MG63 (cell line): Measurements from ENCODE around the gene NACA2. TPM values are rescaled to one million over a fixed set of nuclear protein-coding genes. Genes with fewer than 3 reads are reported as not detected.
"Not testable (repeated sequence)": the region's sequence is repeated elsewhere in the genome, so short reads cannot be mapped to it uniquely, and the experiment has no call there.

Experiments
- DNase-seq: peaks from one replicate; pipeline ENCODE4 v3.0.0-alpha.2; 2020
- H3K27me3 ChIP-seq: fragments of 250-450 bp; sonication (Bioruptor Pico); 2 replicates; pipeline ENCODE4 v1.5.1; 2020; ENCODE audit warnings: mild to moderate bottlenecking, moderate library complexity
- H3K36me3 ChIP-seq: fragments of 250-450 bp; sonication (Bioruptor Pico); 2 replicates; pipeline ENCODE4 v1.5.1; 2020; ENCODE audit warnings: mild to moderate bottlenecking, moderate library complexity
- H3K4me3 ChIP-seq: fragments of 250-450 bp; sonication (Bioruptor Pico); 2 replicates; pipeline ENCODE4 v1.5.1; 2020; ENCODE audit warnings: mild to moderate bottlenecking, moderate library complexity
- H3K9me3 ChIP-seq: fragments of 250-450 bp; sonication (Bioruptor Pico); 2 replicates; pipeline ENCODE4 v1.5.1; 2020; ENCODE audit warnings: mild to moderate bottlenecking, moderate library complexity
- total RNA-seq: library from RNA; depleted of rRNA; stranded (reverse); fragments of >200 nt; shearing (Covaris generic); gene quantifications from 2 replicates; pipeline ENCODE4 v1.2.3, GENCODE V29; 2014; ENCODE audit warnings: low replicate concordance

The NACA2 gene
- total RNA-seq, 1 experiment from 2014 or later = 0.43 TPM

DNA sequence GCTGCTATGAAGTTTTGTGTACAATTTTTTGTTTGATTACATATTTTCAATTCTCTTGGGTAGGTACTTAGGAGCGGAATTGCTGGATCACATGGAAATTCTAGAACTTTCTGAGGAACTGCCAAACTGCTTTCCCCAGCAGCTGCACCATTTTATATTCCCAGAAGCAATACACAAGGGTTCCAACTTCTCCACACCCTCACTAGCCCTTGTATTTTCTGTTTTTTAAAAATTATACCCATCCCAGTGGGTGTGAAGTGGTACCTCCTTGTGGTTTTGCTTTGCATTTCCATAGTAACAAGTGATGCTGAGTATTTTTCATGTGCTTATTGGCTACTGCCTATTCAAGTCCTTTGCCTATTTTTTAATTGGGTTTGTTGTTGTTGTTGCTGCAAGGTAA lies 20.9 kb downstream of the NACA2 start:
- no peaks in the 10 kb centered on the region for H3K9me3 ChIP-seq
- H3K27me3 ChIP-seq = no peaks in the 10 kb centered on the region; the same call in 1 of the 2 replicates
- H3K36me3 ChIP-seq = no peaks in the 10 kb centered on the region
- DNase-seq = no peak
- H3K4me3 ChIP-seq = no peak overlapping the region

GRCh38 chr17:61569525-61569924 lies 21.5 kb downstream of the NACA2 start:
- not testable (repeated sequence) for DNase-seq, H3K4me3 ChIP-seq, H3K27me3 ChIP-seq, H3K36me3 ChIP-seq, H3K9me3 ChIP-seq

DNA sequence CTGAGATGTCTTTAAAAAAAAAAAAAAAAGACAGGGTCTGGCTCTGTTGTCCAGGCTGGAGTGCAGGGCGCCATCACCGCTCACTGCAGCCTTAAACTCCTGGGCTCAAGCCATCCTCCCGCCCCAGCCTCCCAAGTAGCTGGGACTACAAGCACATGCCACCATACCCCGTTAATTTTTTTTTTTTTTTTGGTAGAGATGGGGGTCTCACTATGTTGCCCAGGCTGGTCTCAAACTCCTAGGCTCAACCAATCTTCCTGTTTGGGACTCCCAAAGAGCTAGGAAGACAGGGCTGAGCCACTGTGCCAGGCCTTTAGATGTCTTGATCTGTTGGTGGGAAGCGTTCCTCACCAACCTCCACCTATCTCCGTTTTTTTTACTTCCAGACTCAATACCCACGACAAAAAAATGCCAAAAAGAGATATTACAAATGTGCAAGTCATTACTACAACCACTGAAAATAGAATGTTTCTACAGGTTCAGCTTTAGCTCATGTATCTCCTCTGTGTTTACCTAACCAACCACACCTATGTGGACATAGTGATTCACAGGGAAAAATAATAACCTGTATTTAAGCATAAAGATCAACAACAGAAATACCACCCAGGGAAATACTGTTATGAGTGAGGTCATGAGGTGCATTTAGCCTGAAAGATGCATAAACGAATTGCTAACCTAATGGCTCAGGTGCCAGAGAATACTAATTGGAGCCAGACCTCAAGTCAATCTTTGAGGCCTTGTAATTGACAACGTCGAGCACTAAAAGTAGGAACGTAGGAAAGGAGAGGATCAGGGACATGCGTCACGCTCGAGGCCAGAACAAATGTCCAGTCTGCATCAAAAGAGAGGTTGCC lies 22.6 kb downstream of the NACA2 start:
- H3K36me3 ChIP-seq = no peaks in the 10 kb centered on the region
- no peaks in the 10 kb centered on the region; the same call in 1 of the 2 replicates for H3K27me3 ChIP-seq
- DNase-seq = no peak
- no peak overlapping the region for H3K4me3 ChIP-seq
- no peaks in the 10 kb centered on the region for H3K9me3 ChIP-seq

DNA sequence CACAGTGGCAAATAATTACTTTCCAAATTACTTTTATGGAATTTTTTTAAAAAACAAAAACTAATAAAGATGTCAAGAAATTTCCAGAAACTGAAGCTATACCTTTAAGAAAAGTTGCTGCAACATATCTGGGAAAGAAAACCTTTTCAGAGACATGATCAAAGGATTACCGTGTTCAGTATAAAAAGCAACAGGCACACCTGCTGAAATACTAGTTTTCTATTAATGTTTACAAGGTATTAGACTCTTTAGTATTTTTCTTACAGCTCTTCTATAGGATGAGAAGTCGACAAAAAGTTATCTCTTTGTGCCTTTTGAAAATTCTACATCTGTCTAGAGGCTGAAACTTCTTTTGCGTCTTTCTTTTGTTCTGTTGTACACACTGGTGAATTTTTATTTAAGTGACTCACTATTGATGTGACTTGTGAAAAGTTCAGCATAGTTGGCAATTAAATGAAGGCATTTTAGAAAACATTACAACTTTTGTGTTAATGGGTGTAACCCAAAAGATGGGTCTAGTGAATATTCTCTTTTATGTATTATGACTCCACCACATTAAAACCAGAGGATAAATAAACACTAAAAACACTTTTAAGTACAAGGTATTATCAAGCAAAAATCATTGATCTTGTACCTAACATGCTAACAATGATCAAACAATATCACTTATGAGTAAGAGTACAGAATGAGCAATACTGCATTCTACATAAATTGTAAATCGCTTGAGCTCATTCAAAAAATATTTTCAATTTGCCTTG lies 23.8 kb downstream of the NACA2 start:
- Histone ChIP-seq H3K9me3 (no peaks in the 10 kb centered on the region), H3K4me3 (no peak overlapping the region), H3K36me3 (no peaks in the 10 kb centered on the region), H3K27me3 (no peaks in the 10 kb centered on the region; the same call in 1 of the 2 replicates)
- no peak for DNase-seq

- H3K4me3 ChIP-seq, H3K36me3 ChIP-seq, DNase-seq, H3K9me3 ChIP-seq, H3K27me3 ChIP-seq: not testable (repeated sequence)
These were observed 24.6 kb downstream of the NACA2 start for GRCh38 chr17:61566448-61566847.

- H3K36me3 ChIP-seq, DNase-seq, H3K4me3 ChIP-seq, H3K27me3 ChIP-seq, H3K9me3 ChIP-seq: not testable (repeated sequence)
These were observed 25.2 kb downstream of the NACA2 start for GRCh38 chr17:61565850-61566249.

DNA sequence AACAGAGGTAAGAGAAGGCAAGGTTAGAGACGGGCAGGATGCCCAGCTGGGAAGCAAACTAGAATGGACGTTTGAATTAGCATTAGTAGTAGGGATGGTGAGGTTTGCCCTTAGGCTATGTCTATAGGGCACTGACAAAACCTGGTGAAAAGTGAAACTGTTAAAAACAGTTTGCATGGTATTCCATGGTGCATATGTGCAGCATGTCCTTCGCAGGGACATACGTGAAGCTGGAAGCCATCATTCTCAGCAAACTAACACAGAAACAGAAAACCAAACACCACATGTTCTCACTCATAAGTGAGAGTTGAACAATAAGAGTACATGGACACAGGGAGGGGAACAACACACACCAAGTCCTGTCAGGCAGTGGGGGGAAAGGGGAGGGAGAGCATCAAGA lies 25.8 kb downstream of the NACA2 start:
- DNase-seq = no peak
- H3K27me3 ChIP-seq = no peaks in the 10 kb centered on the region; the same call in 1 of the 2 replicates
- no peaks in the 10 kb centered on the region for H3K9me3 ChIP-seq
- H3K4me3 ChIP-seq = no peak overlapping the region
- H3K36me3 ChIP-seq = no peaks in the 10 kb centered on the region

DNA sequence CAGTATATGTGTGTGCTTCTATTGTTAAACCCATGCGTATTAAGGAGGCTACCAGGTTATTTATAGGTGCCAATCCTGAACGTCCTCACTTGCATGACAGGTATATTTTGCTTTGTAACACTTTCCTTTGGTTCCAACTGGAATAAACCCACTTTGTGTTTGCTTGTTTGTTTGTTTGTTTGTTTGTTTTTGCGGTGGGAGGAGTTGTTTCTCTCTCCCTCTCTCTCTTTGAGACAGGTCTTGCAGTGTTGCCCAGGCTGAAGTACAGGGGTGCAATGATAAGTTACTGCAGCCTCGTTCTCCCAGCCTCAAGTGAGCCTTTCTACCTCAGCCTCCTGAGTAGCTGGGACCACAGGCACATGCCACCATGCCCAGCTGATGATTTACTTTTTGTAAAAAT lies 28.7 kb downstream of the NACA2 start:
- DNase-seq = no peak
- Histone ChIP-seq H3K36me3 (no peaks in the 10 kb centered on the region), H3K4me3 (no peak overlapping the region), H3K27me3 (no peaks in the 10 kb centered on the region), H3K9me3 (no peaks in the 10 kb centered on the region)

DNA sequence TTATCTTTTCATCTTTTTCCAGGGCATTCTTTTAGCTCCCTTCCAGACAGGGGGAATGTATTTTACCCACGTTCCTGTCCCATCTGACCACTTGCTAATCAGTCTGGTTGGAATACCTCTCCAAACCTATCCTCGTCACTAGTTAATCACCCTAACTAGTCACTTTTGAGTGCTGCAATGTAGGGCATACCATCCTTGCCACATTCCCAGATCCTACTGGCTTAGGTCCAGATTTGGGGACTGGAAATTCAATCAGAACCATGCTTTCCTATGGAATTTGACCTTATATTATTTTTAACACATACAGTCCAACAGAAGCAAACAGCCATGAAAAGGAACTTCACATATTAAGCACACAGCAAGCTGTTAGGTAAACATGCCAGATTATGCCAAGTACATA lies 29.7 kb downstream of the NACA2 start:
- Histone ChIP-seq H3K27me3 (no peaks in the 10 kb centered on the region), H3K9me3 (no peaks in the 10 kb centered on the region), H3K4me3 (no peak overlapping the region), H3K36me3 (no peaks in the 10 kb centered on the region)
- DNase-seq = no peak

DNA sequence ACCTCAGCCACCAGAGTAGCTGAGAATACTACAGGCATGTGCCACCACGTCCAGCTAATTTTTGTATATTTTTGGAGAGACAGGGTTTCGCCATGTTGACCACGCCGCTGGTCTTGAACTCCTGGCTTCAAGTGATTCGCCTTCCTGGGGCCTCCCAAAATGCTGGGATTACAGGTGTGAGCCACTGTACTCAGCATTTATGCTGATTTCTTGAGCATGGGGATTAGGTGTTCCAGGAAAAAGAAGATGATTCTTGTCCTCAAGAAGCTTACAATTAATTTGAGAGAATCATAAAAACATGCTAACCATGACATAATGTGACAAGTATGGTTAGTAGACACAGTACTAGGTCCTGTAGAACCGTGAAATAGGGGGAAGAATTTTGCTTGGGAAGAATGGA lies 30.9 kb downstream of the NACA2 start:
- Histone ChIP-seq H3K4me3 (no peak overlapping the region), H3K36me3 (no peaks in the 10 kb centered on the region), H3K9me3 (no peaks in the 10 kb centered on the region), H3K27me3 (no peaks in the 10 kb centered on the region)
- DNase-seq = no peak

GRCh38 chr17:61556224-61557188 lies 34.5 kb downstream of the NACA2 start:
- H3K27me3 ChIP-seq = no peaks in the 10 kb centered on the region
- DNase-seq = peak; percentile 5
- H3K9me3 ChIP-seq = no peaks in the 10 kb centered on the region
- no peak overlapping the region for H3K4me3 ChIP-seq
- H3K36me3 ChIP-seq = no peaks in the 10 kb centered on the region

DNA sequence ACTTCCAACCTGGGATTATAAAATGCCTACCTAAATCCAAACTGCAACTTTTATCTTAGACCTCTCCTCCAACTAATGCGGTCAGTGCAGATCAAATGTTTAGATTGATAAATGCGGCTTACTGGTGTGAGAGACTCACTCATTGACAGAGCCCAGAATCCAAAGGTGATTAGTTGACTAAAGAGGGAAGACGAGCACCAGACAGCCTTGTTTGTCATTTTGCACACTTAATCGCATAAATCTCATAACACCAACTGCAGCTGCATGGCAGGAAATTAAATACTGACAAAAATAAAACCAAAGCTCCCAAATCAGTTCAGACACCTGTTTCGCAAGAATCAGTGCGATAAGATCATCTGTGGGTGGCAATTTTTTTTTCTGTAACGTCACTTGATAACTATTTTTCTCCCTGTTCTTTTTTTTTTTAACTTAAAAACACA lies 35.9 kb downstream of the NACA2 start:
- no peaks in the 10 kb centered on the region for H3K9me3 ChIP-seq
- no peaks in the 10 kb centered on the region for H3K36me3 ChIP-seq
- H3K4me3 ChIP-seq = no peak overlapping the region
- no peaks in the 10 kb centered on the region for H3K27me3 ChIP-seq
- DNase-seq = no peak

GRCh38 chr17:61554209-61554608 lies 36.8 kb downstream of the NACA2 start:
- no peak overlapping the region for H3K4me3 ChIP-seq
- DNase-seq = no peak
- H3K9me3 ChIP-seq = no peaks in the 10 kb centered on the region
- peaks cover 3% of the 10 kb centered on the region for H3K27me3 ChIP-seq
- H3K36me3 ChIP-seq = no peaks in the 10 kb centered on the region

- not testable (repeated sequence) for H3K27me3 ChIP-seq, H3K4me3 ChIP-seq, H3K36me3 ChIP-seq, H3K9me3 ChIP-seq, DNase-seq
These were observed 38.5 kb downstream of the NACA2 start for GRCh38 chr17:61552560-61552959.

- Histone ChIP-seq H3K9me3 (peaks cover under 1% of the 10 kb centered on the region; the same call in 1 of the 2 replicates), H3K36me3 (no peaks in the 10 kb centered on the region), H3K27me3 (peaks cover 19% of the 10 kb centered on the region), H3K4me3 (no peak overlapping the region)
- DNase-seq = no peak
These were observed 39.7 kb downstream of the NACA2 start for GRCh38 chr17:61551255-61551742.

DNA sequence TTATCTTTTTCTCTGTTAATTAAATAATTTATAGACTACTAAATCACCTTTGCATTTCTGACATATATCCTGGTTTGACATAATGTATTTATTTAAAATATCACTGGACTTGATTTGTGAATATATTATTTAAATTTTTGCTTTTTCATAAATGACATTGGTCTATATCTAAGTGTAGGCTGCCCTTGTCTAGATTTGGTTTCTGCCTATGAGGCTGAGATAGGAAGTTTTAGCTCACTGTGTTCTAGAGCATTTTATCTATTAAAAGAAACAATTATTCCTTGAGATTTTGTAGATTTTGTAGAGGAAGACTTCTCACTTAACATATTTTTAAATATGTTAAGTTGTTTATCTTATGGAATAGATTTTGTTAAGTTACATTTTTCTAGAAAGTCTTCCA lies 43.9 kb downstream of the NACA2 start:
- H3K9me3 ChIP-seq = peaks cover 7% of the 10 kb centered on the region
- DNase-seq = no peak
- H3K36me3 ChIP-seq = no peaks in the 10 kb centered on the region
- no peak overlapping the region for H3K4me3 ChIP-seq
- H3K27me3 ChIP-seq = peaks cover 21% of the 10 kb centered on the region
